Glutamatergic neuron (in vitro differentiated cells): Measurements from ENCODE around the gene HEPN1. TPM values are rescaled to one million over a fixed set of nuclear protein-coding genes. Genes with fewer than 3 reads are reported as not detected.

Source experiments
- DNase-seq: peaks from one replicate; pipeline ENCODE4 v3.0.0; 2022
- H3K27ac Mint-ChIP-seq: one replicate; pipeline ENCODE4 v1.8.0; 2020; ENCODE audit warnings: mild to moderate bottlenecking, mixed read lengths, inconsistent platforms; ENCODE audit not compliant: unreplicated experiment
- H3K27me3 Mint-ChIP-seq: one replicate; pipeline ENCODE4 v1.8.0; 2020; ENCODE audit warnings: mild to moderate bottlenecking, moderate library complexity, mixed read lengths, inconsistent platforms; ENCODE audit not compliant: unreplicated experiment
- H3K36me3 Mint-ChIP-seq: one replicate; pipeline ENCODE4 v1.8.0; 2020; ENCODE audit warnings: mild to moderate bottlenecking, mixed read lengths, inconsistent platforms; ENCODE audit not compliant: unreplicated experiment
- H3K4me1 Mint-ChIP-seq: one replicate; pipeline ENCODE4 v1.8.0; 2020; ENCODE audit warnings: mild to moderate bottlenecking, low read depth, mixed read lengths, inconsistent platforms; ENCODE audit not compliant: unreplicated experiment
- H3K4me3 Mint-ChIP-seq: one replicate; pipeline ENCODE4 v1.8.0; 2020; ENCODE audit warnings: mild to moderate bottlenecking, mixed read lengths, inconsistent platforms; ENCODE audit not compliant: unreplicated experiment
- H3K9me3 Mint-ChIP-seq: one replicate; pipeline ENCODE4 v1.8.0; 2020; ENCODE audit warnings: mild to moderate bottlenecking, moderate library complexity, mixed read lengths, inconsistent platforms; ENCODE audit not compliant: unreplicated experiment
- CTCF ChIP-seq: fragments of 200-600 bp; sonication (generic); IDR thresholded peaks from one replicate; pipeline ENCODE4 v1.5.0; 2021; ENCODE audit not compliant: partially characterized antibody, unreplicated experiment
- total RNA-seq: library from RNA; stranded (reverse); fragmentation: NEBNext Ultra II Directional; extraction: Animal tissue kit (Norgen Biotek cat#: 25700); gene quantifications from one replicate; pipeline ENCODE4 v1.2.1, GENCODE V29; 2021; ENCODE audit not compliant: unreplicated experiment

Gene HEPN1
- total RNA-seq, 1 donor from 2014 or later, result not detected

- Mint-ChIP-seq H3K9me3 (no peaks in the 10 kb centered on the region), H3K27ac (no peak overlapping the region), H3K4me1 (no peaks in the 10 kb centered on the region), H3K36me3 (no peaks in the 10 kb centered on the region), H3K27me3 (peaks cover 2% of the 10 kb centered on the region), H3K4me3 (no peak overlapping the region)
- DNase-seq, result no peak
- no peak for TF ChIP-seq CTCF
Measured at GRCh38 chr11:124942466-124943253, 23.6 kb downstream of the HEPN1 start.

- Mint-ChIP-seq H3K9me3 (no peaks in the 10 kb centered on the region), H3K36me3 (peaks cover 5% of the 10 kb centered on the region), H3K27ac (no peak overlapping the region), H3K4me3 (no peak overlapping the region), H3K4me1 (no peaks in the 10 kb centered on the region), H3K27me3 (peaks cover 2% of the 10 kb centered on the region)
- no peak for TF ChIP-seq CTCF
- DNase-seq, result no peak
Measured at GRCh38 chr11:124943254-124943616, 24.2 kb downstream of the HEPN1 start.

GRCh38 chr11:124943741-124944140 lies 24.7 kb downstream of the HEPN1 start:
- H3K9me3 Mint-ChIP-seq, result no peaks in the 10 kb centered on the region
- no peak for TF ChIP-seq CTCF

GRCh38 chr11:124944565-124944964 lies 25.5 kb downstream of the HEPN1 start:
- DNase-seq, result no peak
- H3K27ac Mint-ChIP-seq, result no peak overlapping the region
- no peak overlapping the region for H3K4me3 Mint-ChIP-seq
- H3K4me1 Mint-ChIP-seq, result no peaks in the 10 kb centered on the region
- no peaks in the 10 kb centered on the region for H3K9me3 Mint-ChIP-seq
- H3K36me3 Mint-ChIP-seq, result peaks cover 6% of the 10 kb centered on the region
- no peak for TF ChIP-seq CTCF
- peaks cover 2% of the 10 kb centered on the region for H3K27me3 Mint-ChIP-seq

More at GRCh38 chr11:124943741-124944140, 24.7 kb downstream of the HEPN1 start:
- peaks cover 6% of the 10 kb centered on the region for H3K36me3 Mint-ChIP-seq
- DNase-seq, result no peak
- H3K27me3 Mint-ChIP-seq, result peaks cover 2% of the 10 kb centered on the region
- H3K4me1 Mint-ChIP-seq, result no peaks in the 10 kb centered on the region
- H3K27ac Mint-ChIP-seq, result no peak overlapping the region
- H3K4me3 Mint-ChIP-seq, result no peak overlapping the region

GRCh38 chr11:124945826-124946225 lies 26.8 kb downstream of the HEPN1 start:
- peaks cover 6% of the 10 kb centered on the region for H3K36me3 Mint-ChIP-seq
- no peak for TF ChIP-seq CTCF
- H3K4me1 Mint-ChIP-seq, result no peaks in the 10 kb centered on the region
- H3K27ac Mint-ChIP-seq, result no peak overlapping the region
- no peaks in the 10 kb centered on the region for H3K9me3 Mint-ChIP-seq
- no peak overlapping the region for H3K4me3 Mint-ChIP-seq
- H3K27me3 Mint-ChIP-seq, result peaks cover 2% of the 10 kb centered on the region
- DNase-seq, result no peak
